A549 (cell line): ENCODE data around the gene CLCNKA. TPM values are rescaled to one million over a fixed set of nuclear protein-coding genes. Genes with fewer than 3 reads are reported as not detected.

ENCODE experiments used
- ATAC-seq, 2 experiments: fragments of 200-7000 bp in 1 of 2; fragments of >200 bp in 1 of 2; cut with Nextera tagmentation in 1 of 2; cut with Tn5 transposase in 1 of 2; 3 replicates each; pipeline versions ENCODE4 v1.8.0 to v1.9.1; 2018 to 2020; ENCODE audit warnings: mild to moderate bottlenecking in 1 of 2, moderate library complexity in 1 of 2
- CTCF ChIA-PET: fragments of 300-600 bp; sonication (Branson Sonifier 250); formaldehyde crosslinking; extraction: SDS; loops from one replicate; lab custom pipeline; 2021; ENCODE audit warnings: antibody characterized with exemption, inconsistent platforms; lab: Yijun Ruan, JAX
- POLR2A ChIA-PET: fragments of 350-600 bp; formaldehyde crosslinking; extraction: SDS; loops from one replicate; lab custom pipeline; 2021; ENCODE audit warnings: antibody characterized with exemption, inconsistent platforms; lab: Yijun Ruan, JAX
- DNase-seq, 2 experiments: peaks; one replicate each; pipeline versions ENCODE4 v3.0.0 to v3.0.0-alpha.2; 2011 to 2016; ENCODE audit warnings: low read depth in 1 of 2, low spot score in 1 of 2
- FAIRE-seq: peaks from 2 replicates; lab custom pipeline; 2011; peaks lifted over from hg19 to GRCh38; lab: Jason Lieb, UNC
- H3K27ac ChIP-seq, 2 experiments: fragments of >200 bp; sonication (Bioruptor Twin); formaldehyde crosslinking; 3 replicates each; pipeline ENCODE4 v1.5.1; 2016 to 2017
- H3K4me1 ChIP-seq: fragments of >200 bp; sonication (Bioruptor Twin); formaldehyde crosslinking; 3 replicates; pipeline ENCODE4 v1.6.1; 2016
- H3K4me2 ChIP-seq: fragments of >200 bp; sonication (Bioruptor Twin); formaldehyde crosslinking; 3 replicates; pipeline ENCODE4 v1.6.1; 2016
- H3K4me3 ChIP-seq: fragments of >200 bp; sonication (Bioruptor Twin); formaldehyde crosslinking; 3 replicates; pipeline ENCODE4 v1.5.1; 2016
- H3K9me3 ChIP-seq: fragments of >200 bp; sonication (Bioruptor Twin); formaldehyde crosslinking; 3 replicates; pipeline ENCODE4 v1.6.1; 2016
- CBX8 ChIP-seq: fragments of 200-600 bp; sonication (generic); IDR thresholded peaks from 2 replicates; pipeline ENCODE4 v1.6.1; 2016
- HDAC2 ChIP-seq: fragments of 200-600 bp; sonication (generic); IDR thresholded peaks from 2 replicates; pipeline ENCODE4 v1.6.1; 2016
- HOXB13 ChIP-seq: fragments of 250-450 bp; sonication (Bioruptor Pico); IDR thresholded peaks from 2 replicates; pipeline ENCODE4 v1.5.0; 2020; ENCODE audit warnings: low read depth, mild to moderate bottlenecking, moderate library complexity
- NPAS2 ChIP-seq: fragments of 250-450 bp; sonication (Bioruptor Pico); IDR thresholded peaks from 2 replicates; pipeline ENCODE4 v1.8.0; 2022; ENCODE audit warnings: mild to moderate bottlenecking, moderate library complexity, borderline replicate concordance
- POLR2A ChIP-seq: IDR thresholded peaks from 2 replicates; pipeline ENCODE4 v1.6.1; 2012; ENCODE audit warnings: mild to moderate bottlenecking, low read length
- RAD21 ChIP-seq, 2 experiments: fragments of >200 bp in 1 of 2; sonication (Bioruptor Twin) in 1 of 2; formaldehyde crosslinking in 1 of 2; IDR thresholded peaks in 1 of 2; conservative IDR thresholded peaks in 1 of 2; 2 replicates in 1 of 2; 3 replicates in 1 of 2; pipeline ENCODE4 v1.6.1; 2012 to 2018; ENCODE audit warnings: inconsistent platforms in 1 of 2
- SMC3 ChIP-seq: fragments of >200 bp; sonication (Bioruptor Twin); formaldehyde crosslinking; IDR thresholded peaks from 3 replicates; pipeline ENCODE4 v1.6.1; 2018; ENCODE audit warnings: inconsistent platforms
- ZFP36 ChIP-seq: fragments of 450-650 bp; IDR thresholded peaks from 2 replicates; pipeline ENCODE4 v1.6.1; 2014; ENCODE audit warnings: borderline replicate concordance; ENCODE audit not compliant: partially characterized antibody
- WGBS: methylation state at CpG from one replicate; pipeline ENCODE4 v1.1.6; 2017; ENCODE audit errors: missing lambda C conversion rate; 5-methylcytosine and 5-hydroxymethylcytosine counted together
- polyA plus RNA-seq, 4 experiments: library from polyadenylated mRNA; depleted of rRNA in 3 of 4; stranded (reverse); fragments of >200 nt; fragmentation: RNase III in 1 of 4; extraction: RNeasy Plus Mini Kit Qiagen cat#74134 plus additional on column Dnase treatment in 1 of 4; gene quantifications; 2 replicates in 3 of 4; 3 replicates in 1 of 4; pipeline ENCODE4 v1.2.3, GENCODE V29; 2011 to 2017
- TF ChIP-seq, protein P1 (sequence below): fragments of >200 bp; sonication (Bioruptor Twin); formaldehyde crosslinking; IDR thresholded peaks from 3 replicates; pipeline ENCODE4 v1.6.1; 2016
- TF ChIP-seq, protein P2 (sequence below): fragments of >200 bp; sonication (Bioruptor Twin); formaldehyde crosslinking; IDR thresholded peaks from 3 replicates; pipeline ENCODE4 v1.5.1; 2016
- TF ChIP-seq, protein P3 (sequence below): fragments of 150-350 bp; IDR thresholded peaks from 2 replicates; pipeline ENCODE4 v1.6.1; 2014; ENCODE audit warnings: low read depth, mild to moderate bottlenecking, low read length

CLCNKA gene
- polyA plus RNA-seq, 2 of the 4 experiments (the other 2 are of a cell fraction): 0.06 TPM; not detected in 1

GRCh38 chr1:16006552-16007485, 15.0 kb upstream of the CLCNKA start:
- peak; percentile 21 to 32; a peak in 4 of 6 replicates for ATAC-seq
- peak; percentile 31 to 37; a peak in 3 of 5 replicates for TF ChIP-seq RAD21 (conservative IDR thresholded peaks at IDR 0.05 in 1 of 2, IDR thresholded peaks at IDR 0.05 in 1 of 2)
- TF ChIP-seq, protein P1, sequence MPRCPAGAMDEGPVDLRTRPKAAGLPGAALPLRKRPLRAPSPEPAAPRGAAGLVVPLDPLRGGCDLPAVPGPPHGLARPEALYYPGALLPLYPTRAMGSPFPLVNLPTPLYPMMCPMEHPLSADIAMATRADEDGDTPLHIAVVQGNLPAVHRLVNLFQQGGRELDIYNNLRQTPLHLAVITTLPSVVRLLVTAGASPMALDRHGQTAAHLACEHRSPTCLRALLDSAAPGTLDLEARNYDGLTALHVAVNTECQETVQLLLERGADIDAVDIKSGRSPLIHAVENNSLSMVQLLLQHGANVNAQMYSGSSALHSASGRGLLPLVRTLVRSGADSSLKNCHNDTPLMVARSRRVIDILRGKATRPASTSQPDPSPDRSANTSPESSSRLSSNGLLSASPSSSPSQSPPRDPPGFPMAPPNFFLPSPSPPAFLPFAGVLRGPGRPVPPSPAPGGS: no peak
- TF ChIP-seq, protein P2, sequence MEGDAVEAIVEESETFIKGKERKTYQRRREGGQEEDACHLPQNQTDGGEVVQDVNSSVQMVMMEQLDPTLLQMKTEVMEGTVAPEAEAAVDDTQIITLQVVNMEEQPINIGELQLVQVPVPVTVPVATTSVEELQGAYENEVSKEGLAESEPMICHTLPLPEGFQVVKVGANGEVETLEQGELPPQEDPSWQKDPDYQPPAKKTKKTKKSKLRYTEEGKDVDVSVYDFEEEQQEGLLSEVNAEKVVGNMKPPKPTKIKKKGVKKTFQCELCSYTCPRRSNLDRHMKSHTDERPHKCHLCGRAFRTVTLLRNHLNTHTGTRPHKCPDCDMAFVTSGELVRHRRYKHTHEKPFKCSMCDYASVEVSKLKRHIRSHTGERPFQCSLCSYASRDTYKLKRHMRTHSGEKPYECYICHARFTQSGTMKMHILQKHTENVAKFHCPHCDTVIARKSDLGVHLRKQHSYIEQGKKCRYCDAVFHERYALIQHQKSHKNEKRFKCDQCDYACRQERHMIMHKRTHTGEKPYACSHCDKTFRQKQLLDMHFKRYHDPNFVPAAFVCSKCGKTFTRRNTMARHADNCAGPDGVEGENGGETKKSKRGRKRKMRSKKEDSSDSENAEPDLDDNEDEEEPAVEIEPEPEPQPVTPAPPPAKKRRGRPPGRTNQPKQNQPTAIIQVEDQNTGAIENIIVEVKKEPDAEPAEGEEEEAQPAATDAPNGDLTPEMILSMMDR: peak; percentile 22; the same call in 1 of the 3 replicates
- TF ChIP-seq, all 56 proteins: peak for 2
- peak in 1 of 2 experiments; percentile 32 for DNase-seq
- 52% methylated on average over 9 of the region's 9 CpGs for WGBS
- H3K9me3 ChIP-seq: no peaks in the 10 kb centered on the region
- peak overlapping the region; percentile 16 to 30; a peak in 1 of 6 replicates for H3K27ac ChIP-seq
- CTCF ChIA-PET: interaction anchor here (0.7 to 4.1 kb wide), 13 partner anchors 11 to 358 kb away, joined by 3 to 16 read pairs (median 4); partner anchors contain the start of genes FAM131C and HSPB7
- POLR2A ChIA-PET: no interaction called here
- H3K4me1 ChIP-seq: peaks cover 13% of the 10 kb centered on the region; the same call in 2 of the 3 replicates
- no peak overlapping the region for H3K4me3 ChIP-seq
- FAIRE-seq: no peak
- peak overlapping the region; percentile 12; the same call in 1 of the 3 replicates for H3K4me2 ChIP-seq

DNA sequence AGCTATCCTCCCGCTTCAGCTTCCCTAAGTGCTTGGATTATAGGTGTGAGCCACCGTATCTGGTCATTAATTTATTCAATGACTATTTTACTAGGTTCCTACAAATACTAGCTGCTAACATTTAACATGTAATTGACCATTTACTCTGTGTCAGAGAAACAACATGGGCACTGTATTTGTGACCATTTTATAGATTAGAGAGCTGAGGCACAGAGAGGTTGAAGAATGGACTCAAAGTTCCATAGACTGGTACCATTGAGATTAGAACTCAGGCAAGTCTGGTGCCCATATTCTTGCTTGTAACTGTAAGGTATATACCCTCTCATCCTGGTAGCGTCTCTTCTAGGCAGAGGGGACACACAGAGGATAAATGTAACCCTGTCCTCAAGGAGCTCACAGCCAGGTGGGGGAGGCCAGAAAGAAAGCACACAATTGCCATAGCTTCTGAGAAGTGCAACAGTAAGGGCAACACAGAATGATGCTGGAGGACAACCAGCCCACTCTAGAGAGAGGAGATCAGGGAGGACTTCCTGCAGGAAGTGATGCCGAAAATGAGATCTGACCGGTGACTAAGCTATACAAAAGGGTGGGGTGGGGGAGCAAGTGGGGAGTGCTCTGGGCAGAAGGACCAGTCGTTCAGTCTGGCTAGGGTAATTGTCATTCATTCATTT, 14.0 kb upstream of the CLCNKA start:
- TF ChIP-seq ZFP36 (peak; percentile 59), HOXB13 (CRISPR knock-in tag) (no peak)
- TF ChIP-seq, all 56 proteins: peak for 1
- H3K27ac ChIP-seq: peak overlapping the region; percentile 24 to 30; a peak in 1 of 6 replicates
- peaks cover 20% of the 10 kb centered on the region; the same call in 2 of the 3 replicates for H3K4me1 ChIP-seq
- DNase-seq (no peak), FAIRE-seq (no peak), ATAC-seq (no peak)
- peak overlapping the region; percentile 12; the same call in 1 of the 3 replicates for H3K4me2 ChIP-seq
- no peaks in the 10 kb centered on the region for H3K9me3 ChIP-seq
- no peak overlapping the region for H3K4me3 ChIP-seq
- ChIA-PET CTCF (interaction anchor here (0.5 to 4.1 kb wide), 13 partner anchors 10 to 402 kb away, joined by 3 to 16 read pairs (median 4); partner anchors contain the start of genes FAM131C and HSPB7), POLR2A (no interaction called here)
- WGBS: 61% methylated on average over 6 of the region's 6 CpGs

GRCh38 chr1:16009030-16009460, 12.8 kb upstream of the CLCNKA start:
- FAIRE-seq (no peak), DNase-seq (peak; percentile 49 to 74), ATAC-seq (peak; percentile 72 to 83)
- TF ChIP-seq NPAS2 (CRISPR knock-in tag): no peak
- TF ChIP-seq POLR2A: no peak
- TF ChIP-seq, protein P1: no peak
- TF ChIP-seq SMC3: peak; percentile 83
- TF ChIP-seq HDAC2: no peak
- TF ChIP-seq RAD21 (conservative IDR thresholded peaks at IDR 0.05 in 1 of 2, IDR thresholded peaks at IDR 0.05 in 1 of 2): peak; percentile 88 to 91
- TF ChIP-seq CBX8: no peak
- TF ChIP-seq, protein P3, sequence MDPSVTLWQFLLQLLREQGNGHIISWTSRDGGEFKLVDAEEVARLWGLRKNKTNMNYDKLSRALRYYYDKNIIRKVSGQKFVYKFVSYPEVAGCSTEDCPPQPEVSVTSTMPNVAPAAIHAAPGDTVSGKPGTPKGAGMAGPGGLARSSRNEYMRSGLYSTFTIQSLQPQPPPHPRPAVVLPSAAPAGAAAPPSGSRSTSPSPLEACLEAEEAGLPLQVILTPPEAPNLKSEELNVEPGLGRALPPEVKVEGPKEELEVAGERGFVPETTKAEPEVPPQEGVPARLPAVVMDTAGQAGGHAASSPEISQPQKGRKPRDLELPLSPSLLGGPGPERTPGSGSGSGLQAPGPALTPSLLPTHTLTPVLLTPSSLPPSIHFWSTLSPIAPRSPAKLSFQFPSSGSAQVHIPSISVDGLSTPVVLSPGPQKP: no peak
- TF ChIP-seq, protein P2: peak; percentile 84
- ChIA-PET POLR2A (no interaction called here), CTCF (interaction anchor here (0.6 to 3.9 kb wide), 21 partner anchors 8 to 353 kb away, joined by 3 to 37 read pairs (median 4); partner anchors contain the start of genes CLCNKA, FAM131C and HSPB7)
- Histone ChIP-seq H3K27ac (no peak overlapping the region; a peak in 1 of 6 replicates), H3K4me1 (peaks cover 30% of the 10 kb centered on the region), H3K4me3 (no peak overlapping the region), H3K9me3 (no peaks in the 10 kb centered on the region), H3K4me2 (no peak overlapping the region)
- 3% methylated on average over 4 of the region's 4 CpGs for WGBS
